Chondrocyte (in vitro differentiated cells): ENCODE results near the gene COA6. TPM values are rescaled to one million over a fixed set of nuclear protein-coding genes. Genes with fewer than 3 reads are reported as not detected.
"Not testable (repeated sequence)": the region's sequence is repeated elsewhere in the genome, so short reads cannot be mapped to it uniquely, and the experiment has no call there.

Experiments
- DNase-seq: peaks from one replicate; pipeline ENCODE4 v3.0.0; 2021; ENCODE audit warnings: mixed read lengths, low spot score
- H3K27ac Mint-ChIP-seq: one replicate; pipeline ENCODE4 v1.8.0; 2021; ENCODE audit warnings: mild to moderate bottlenecking, moderate library complexity, mixed read lengths; ENCODE audit not compliant: unreplicated experiment
- H3K27me3 Mint-ChIP-seq: 2 replicates; pipeline ENCODE4 v1.8.0; 2021; ENCODE audit warnings: low read depth, mixed read lengths
- H3K36me3 Mint-ChIP-seq: 2 replicates; pipeline ENCODE4 v1.8.0; 2021; ENCODE audit warnings: low read depth, mixed read lengths
- H3K4me1 Mint-ChIP-seq: 2 replicates; pipeline ENCODE4 v1.8.0; 2021; ENCODE audit warnings: low read depth, mild to moderate bottlenecking, mixed read lengths
- H3K4me3 Mint-ChIP-seq: one replicate; pipeline ENCODE4 v1.8.0; 2021; ENCODE audit warnings: mild to moderate bottlenecking, moderate library complexity, mixed read lengths; ENCODE audit not compliant: unreplicated experiment
- H3K9me3 Mint-ChIP-seq: 2 replicates; pipeline ENCODE4 v1.8.0; 2021; ENCODE audit warnings: low read depth, mixed read lengths
- CTCF ChIP-seq: fragments of 200-600 bp; sonication (generic); IDR thresholded peaks from 2 replicates; pipeline ENCODE4 v1.5.0; 2021; ENCODE audit warnings: antibody characterized with exemption, mild to moderate bottlenecking, moderate library complexity
- total RNA-seq: library from RNA; stranded (reverse); gene quantifications from 3 replicates; pipeline ENCODE4 v1.2.1, GENCODE V29; 2021

Gene COA6
- total RNA-seq, 1 donor from 2014 or later, result 16.1 TPM

DNA sequence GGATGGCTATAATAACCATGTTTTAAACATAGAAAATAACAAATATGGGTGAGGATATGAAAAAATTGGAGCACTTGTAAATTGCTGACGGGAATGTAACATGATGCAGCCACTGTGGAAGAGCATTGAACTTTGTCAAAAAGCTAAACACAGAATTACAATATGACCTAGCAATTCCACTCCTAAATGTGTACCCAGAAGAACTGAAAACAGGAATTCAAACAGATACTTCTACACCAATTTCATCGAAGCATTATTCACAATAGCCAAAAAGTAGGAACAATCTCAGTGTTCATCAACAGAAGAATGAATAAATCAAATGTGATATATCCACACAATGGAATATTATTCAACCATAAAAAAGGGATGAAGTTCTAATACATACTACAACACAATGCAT, 32.7 kb upstream of the COA6 start:
- DNase-seq, result no peak
- Mint-ChIP-seq H3K9me3 (peaks cover 40% of the 10 kb centered on the region), H3K4me3 (no peak overlapping the region), H3K4me1 (no peaks in the 10 kb centered on the region), H3K36me3 (peaks cover 5% of the 10 kb centered on the region), H3K27me3 (no peaks in the 10 kb centered on the region), H3K27ac (no peak overlapping the region)
- TF ChIP-seq CTCF, result no peak

GRCh38 chr1:234342774-234343173, 30.5 kb upstream of the COA6 start:
- no peak for DNase-seq
- Mint-ChIP-seq H3K4me3 (no peak overlapping the region), H3K36me3 (peaks cover 2% of the 10 kb centered on the region), H3K27me3 (no peaks in the 10 kb centered on the region), H3K9me3 (peaks cover 20% of the 10 kb centered on the region), H3K4me1 (no peaks in the 10 kb centered on the region), H3K27ac (no peak overlapping the region)
- TF ChIP-seq CTCF, result no peak

- Mint-ChIP-seq H3K4me3 (no peak overlapping the region), H3K27me3 (peaks cover 8% of the 10 kb centered on the region), H3K27ac (no peak overlapping the region), H3K36me3 (no peaks in the 10 kb centered on the region), H3K4me1 (no peaks in the 10 kb centered on the region), H3K9me3 (peaks cover 8% of the 10 kb centered on the region)
- DNase-seq, result no peak
- TF ChIP-seq CTCF, result no peak
Observed at GRCh38 chr1:234345237-234345636, 28.0 kb upstream of the COA6 start.

GRCh38 chr1:234348964-234349363, 24.3 kb upstream of the COA6 start:
- Mint-ChIP-seq H3K27ac (no peak overlapping the region), H3K27me3 (peaks cover 20% of the 10 kb centered on the region), H3K4me1 (no peaks in the 10 kb centered on the region), H3K9me3 (peaks cover 3% of the 10 kb centered on the region), H3K4me3 (no peak overlapping the region), H3K36me3 (no peaks in the 10 kb centered on the region)
- TF ChIP-seq CTCF, result no peak
- no peak for DNase-seq

GRCh38 chr1:234355782-234356510, 17.3 kb upstream of the COA6 start:
- H3K4me1 Mint-ChIP-seq, result no peaks in the 10 kb centered on the region

DNA sequence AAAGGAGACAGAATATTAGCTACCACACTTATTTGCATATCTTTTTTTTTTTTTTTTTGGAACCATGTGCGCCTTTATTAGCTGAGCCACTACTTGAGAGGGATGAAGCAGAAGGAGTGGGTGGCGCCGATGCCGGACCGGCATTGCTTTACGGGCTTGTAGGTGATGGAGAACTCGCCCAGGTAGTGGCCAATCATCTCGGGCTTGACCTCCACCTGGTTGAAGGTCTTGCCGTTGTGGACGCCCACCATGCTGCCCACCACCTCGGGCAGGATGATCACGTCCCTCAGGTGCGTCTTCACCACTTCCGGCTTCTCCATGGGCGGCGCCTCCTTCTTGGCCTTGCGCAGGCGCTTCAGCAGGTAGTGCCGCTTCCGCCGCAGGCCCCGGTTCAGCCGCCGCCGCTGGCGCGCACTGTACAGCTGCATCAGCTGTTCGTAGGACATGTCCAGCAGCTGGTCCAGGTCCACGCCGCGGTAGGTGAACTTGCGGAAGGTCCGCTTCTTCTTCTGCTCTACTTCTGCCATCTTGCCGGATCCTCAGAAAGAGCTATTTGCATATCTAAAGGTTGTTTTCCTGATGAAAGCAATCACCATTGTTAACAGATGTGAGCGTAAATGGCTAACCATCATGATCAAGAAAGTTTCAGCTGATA, 16.5 kb upstream of the COA6 start:
- DNase-seq, H3K27ac Mint-ChIP-seq, H3K4me1 Mint-ChIP-seq, H3K36me3 Mint-ChIP-seq, H3K9me3 Mint-ChIP-seq, H3K4me3 Mint-ChIP-seq: not testable (repeated sequence)
- peaks cover 20% of the 10 kb centered on the region for H3K27me3 Mint-ChIP-seq

More at GRCh38 chr1:234355782-234356510, 17.3 kb upstream of the COA6 start:
- Mint-ChIP-seq H3K36me3 (no peaks in the 10 kb centered on the region), H3K27ac (no peak overlapping the region), H3K4me3 (no peak overlapping the region), H3K27me3 (peaks cover 22% of the 10 kb centered on the region), H3K9me3 (peaks cover 3% of the 10 kb centered on the region)
- no peak for TF ChIP-seq CTCF
- DNase-seq, result no peak
